ENCODE data around the gene SMG6.

The SMG6 gene

DNA sequence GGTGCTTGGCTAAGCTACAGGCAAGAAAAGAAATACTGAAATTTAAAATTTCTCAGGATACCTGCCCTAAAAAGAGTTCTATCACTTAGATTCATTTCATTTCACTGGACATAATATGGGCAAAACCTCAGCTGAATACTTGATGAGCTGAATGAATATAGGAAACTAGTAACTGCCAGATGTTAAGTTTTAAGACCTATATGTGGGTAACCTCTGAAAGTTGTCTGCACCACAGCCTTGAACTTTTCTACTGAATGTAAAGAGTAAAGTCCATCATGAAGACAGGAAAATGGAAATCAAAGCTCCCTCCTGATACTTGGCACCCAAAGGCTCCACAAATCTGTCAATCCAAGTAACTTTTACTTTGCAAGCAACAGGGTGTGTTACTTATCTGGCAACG lies 197.9 kb downstream of the SMG6 start:
- no peak for DNase-seq (ENCODE audit: low read depth in 2 of 2)

- DNase-seq (ENCODE audit: low read depth in 2 of 2) = no peak
Observed at GRCh38 chr17:2102931-2103809, 200.4 kb downstream of the SMG6 start.

GRCh38 chr17:2101448-2102257 lies 201.9 kb downstream of the SMG6 start:
- DNase-seq (ENCODE audit: low read depth in 2 of 2) = peak in 1 of 2 donors; percentile 8

DNA sequence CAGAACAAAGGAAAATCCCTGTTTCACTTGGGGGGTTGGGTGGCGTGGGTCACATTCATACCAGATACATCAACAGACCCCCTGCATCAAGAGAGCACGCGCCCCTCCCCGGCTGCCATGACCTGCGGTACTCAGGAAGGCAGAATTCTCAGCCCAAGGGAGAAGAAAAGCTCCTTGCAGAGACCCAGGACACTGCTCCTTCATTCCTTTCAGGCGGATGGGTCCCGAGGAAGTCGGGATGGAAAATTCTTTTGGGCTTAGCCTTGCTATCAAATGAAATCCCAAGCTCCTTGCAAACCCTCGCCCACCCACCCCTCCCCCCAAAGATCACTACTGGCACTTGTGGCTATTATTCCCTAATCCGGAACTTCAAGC lies 208.1 kb downstream of the SMG6 start:
- no peak for DNase-seq (ENCODE audit: low read depth in 2 of 2)

GRCh38 chr17:2094891-2095535 lies 208.6 kb downstream of the SMG6 start:
- no peak for DNase-seq (ENCODE audit: low read depth in 2 of 2)

DNA sequence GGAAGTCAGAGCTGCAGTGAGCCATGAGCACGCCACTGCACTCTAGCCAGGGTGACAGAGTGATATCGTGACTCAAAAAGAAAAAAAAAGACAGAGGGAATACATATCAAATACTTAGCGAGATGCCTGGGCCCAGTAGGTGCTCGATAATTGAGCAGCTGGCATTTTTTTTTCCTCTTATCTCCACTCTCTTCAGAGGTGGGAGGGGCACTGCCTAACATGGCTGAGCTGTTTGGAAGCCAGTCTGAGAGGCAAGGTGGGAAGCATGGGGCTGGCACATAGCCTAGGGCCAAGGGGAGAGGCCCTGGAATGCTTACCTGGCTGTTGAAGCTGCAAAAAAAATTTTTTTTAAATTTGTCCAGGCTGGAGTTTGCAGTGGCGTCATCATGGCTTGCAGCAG lies 210.2 kb downstream of the SMG6 start:
- no peak for DNase-seq (ENCODE audit: low read depth in 2 of 2)

GRCh38 chr17:2092253-2092652 lies 211.3 kb downstream of the SMG6 start:
- DNase-seq (ENCODE audit: low read depth in 2 of 2) = no peak

DNA sequence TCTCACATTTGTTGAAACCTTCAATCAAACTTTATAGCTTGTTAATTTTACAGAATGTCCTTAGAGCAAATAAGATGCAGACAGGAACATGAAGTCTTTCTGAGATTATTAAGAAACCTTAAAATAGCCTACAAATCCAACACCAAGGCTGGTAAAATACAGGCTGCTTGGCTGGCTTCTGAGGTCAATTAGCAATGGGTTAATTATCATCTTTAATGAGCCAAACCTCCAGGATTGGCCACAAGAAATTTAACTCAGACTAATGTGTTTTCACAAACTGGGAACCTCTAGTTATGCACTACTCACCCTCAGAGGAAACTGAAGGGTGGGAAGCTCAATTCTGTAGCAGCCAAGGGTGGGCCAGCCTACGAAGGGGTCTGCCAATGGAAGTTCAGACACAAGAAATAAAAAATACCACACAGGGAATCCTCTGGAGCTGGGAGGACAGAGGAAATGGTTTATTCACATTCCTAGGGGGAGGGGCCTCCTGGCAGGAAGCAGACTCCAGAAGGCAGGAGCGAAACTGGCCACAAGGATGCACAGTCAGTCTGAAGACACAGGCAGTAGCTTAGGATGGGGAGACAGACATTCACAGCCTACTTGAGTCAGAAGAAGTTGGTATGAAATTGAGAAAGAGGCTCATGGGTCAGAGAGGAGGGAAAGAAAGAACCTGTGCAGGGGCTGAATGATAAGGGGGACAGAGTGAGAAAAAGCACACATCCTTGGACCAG lies 212.6 kb downstream of the SMG6 start:
- DNase-seq (ENCODE audit: low read depth in 2 of 2) = no peak

- peak; percentile 18 to 21 for DNase-seq (ENCODE audit: low read depth in 2 of 2)
Observed at GRCh38 chr17:2090210-2090641, 213.4 kb downstream of the SMG6 start.

GRCh38 chr17:2089021-2089422 lies 214.6 kb downstream of the SMG6 start:
- DNase-seq (ENCODE audit: low read depth in 2 of 2) = no peak

DNA sequence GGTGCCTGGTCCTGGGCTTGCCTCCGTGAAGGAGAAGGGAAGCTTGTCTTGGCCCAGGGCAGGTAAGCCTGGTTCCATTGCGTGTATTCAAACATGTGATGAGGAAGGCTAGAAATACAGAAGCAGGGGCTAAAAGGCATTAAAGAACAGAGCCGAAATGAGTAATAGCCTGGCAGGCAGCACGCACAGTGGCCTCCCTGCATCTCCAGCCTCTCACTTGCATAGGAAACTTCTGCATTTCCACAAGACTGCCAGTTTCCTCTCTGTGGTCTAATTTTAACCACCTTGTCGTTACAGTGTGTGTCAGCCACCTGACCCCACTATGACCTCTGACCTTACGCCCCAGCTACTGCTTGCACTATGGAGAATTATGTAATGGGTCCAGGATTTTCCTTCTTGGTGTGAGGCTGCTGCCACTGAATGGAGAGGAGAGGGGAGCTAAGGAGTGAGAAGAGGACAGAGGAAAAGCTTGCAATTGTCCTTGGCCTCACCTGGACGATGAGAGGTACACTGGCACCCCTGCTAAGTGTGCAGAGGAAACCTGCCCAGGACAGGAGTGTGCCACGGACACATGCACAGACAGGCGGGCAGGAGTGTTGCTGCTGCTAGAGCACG lies 215.9 kb downstream of the SMG6 start:
- DNase-seq (ENCODE audit: low read depth in 2 of 2) = no peak

- DNase-seq (ENCODE audit: low read depth in 2 of 2) = no peak
Observed at GRCh38 chr17:2086306-2086705, 217.3 kb downstream of the SMG6 start.

DNA sequence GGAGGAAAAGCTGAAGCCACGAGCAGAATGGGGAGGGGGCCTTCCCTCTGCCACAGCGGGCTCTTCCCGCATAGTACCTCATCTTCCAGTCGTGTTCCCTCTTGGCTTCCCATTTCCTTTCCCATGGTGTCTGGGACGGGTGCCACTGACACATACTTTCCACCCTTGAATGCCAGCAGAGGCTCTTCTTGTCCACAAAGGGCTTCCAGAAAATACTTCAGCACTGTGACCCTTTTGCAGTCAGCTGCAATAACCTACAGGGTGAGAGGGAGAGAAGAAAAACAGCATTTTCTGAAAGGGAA lies 218.0 kb downstream of the SMG6 start:
- DNase-seq (ENCODE audit: low read depth in 2 of 2) = no peak

DNA sequence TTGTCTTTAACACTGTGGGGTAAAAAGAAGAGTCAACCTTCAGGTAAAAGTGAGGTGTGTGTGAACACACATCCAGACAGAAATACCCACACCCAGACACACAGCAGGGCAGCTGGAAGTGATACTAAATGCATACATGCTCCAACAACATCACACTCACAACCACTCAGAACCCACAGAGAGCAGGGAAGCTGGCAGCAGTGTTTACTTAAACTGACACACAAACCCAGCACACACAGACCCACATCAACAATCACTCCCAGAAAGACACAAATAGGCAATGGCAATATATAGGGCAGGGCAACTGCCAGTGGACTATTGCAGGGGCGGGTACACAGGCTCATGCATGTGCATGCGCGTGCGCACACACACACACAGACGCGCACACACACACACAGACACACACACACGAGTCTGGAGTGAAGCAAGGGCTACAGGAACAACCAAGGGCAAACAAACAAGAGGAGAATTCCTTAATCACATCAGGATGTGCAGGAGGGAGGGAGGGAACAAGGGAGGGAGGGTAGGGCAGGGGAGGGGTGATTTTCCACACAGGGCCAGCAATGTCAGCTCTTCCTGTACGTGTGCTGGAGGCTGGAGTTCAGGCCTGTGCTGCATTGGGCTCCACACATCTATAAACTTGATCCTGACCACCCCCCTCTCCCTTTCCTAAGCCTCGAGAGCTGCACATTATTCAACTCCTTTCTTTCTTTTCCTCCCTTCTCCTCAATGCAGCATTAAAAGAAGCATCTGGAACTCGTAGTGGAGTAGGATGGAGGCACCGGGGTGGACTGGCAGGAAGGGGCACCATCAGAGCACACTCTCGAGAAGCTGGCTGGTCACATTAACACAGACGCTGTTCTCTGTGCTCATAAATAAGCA lies 218.6 kb downstream of the SMG6 start:
- DNase-seq (ENCODE audit: low read depth in 2 of 2) = no peak

- DNase-seq (ENCODE audit: low read depth in 2 of 2) = no peak
Observed at GRCh38 chr17:2084036-2084765, 219.4 kb downstream of the SMG6 start.

- no peak for DNase-seq (ENCODE audit: low read depth in 2 of 2)
Observed at GRCh38 chr17:2083613-2084035, 220.0 kb downstream of the SMG6 start.

GRCh38 chr17:2082003-2082781 lies 221.4 kb downstream of the SMG6 start:
- DNase-seq (ENCODE audit: low read depth in 2 of 2) = no peak

GRCh38 chr17:2081564-2081963 lies 222.0 kb downstream of the SMG6 start:
- no peak for DNase-seq (ENCODE audit: low read depth in 2 of 2)

- no peak for DNase-seq (ENCODE audit: low read depth in 2 of 2)
Observed at GRCh38 chr17:2077040-2077439, 226.5 kb downstream of the SMG6 start.
